HCT116 (cell line): ENCODE data around the gene IL12A. TPM values are rescaled to one million over a fixed set of nuclear protein-coding genes. Genes with fewer than 3 reads are reported as not detected.

Experiments used
- ATAC-seq: fragments of 200-7000 bp; cut with Tn5 transposase; 2 replicates; pipeline ENCODE4 v1.9.1; 2020; ENCODE audit warnings: mild to moderate bottlenecking, moderate library complexity
- BruUV-seq: library from RNA; stranded (reverse); fragments of 400-500 nt; replicated peaks from 2 replicates; lab custom pipeline; 2021; lab: Mats Ljungman, UMichigan
- CTCF ChIA-PET: fragments of 300-600 bp; sonication (Branson Sonifier 250); formaldehyde crosslinking; loops from one replicate; lab custom pipeline; 2021; ENCODE audit warnings: antibody characterized with exemption; lab: Charles Lee
- POLR2A ChIA-PET: fragments of 300-600, 350-600 bp; sonication (Branson Sonifier 250); formaldehyde crosslinking; loops from one replicate; lab custom pipeline; 2021; ENCODE audit warnings: antibody characterized with exemption; lab: Charles Lee
- RAD21 ChIA-PET, 2 experiments: fragments of 300-600 bp; sonication (Branson Sonifier 250); formaldehyde crosslinking; loops; one replicate each; lab custom pipeline; 2023; ENCODE audit warnings: low total read pairs in 2 of 2; ENCODE audit not compliant: uncharacterized antibody in 2 of 2, unreplicated experiment in 2 of 2, low non-redundant PET in 1 of 2; lab: Charles Lee
- DNase-seq: peaks from one replicate; pipeline ENCODE4 v3.0.0-alpha.2; 2010; ENCODE audit warnings: low read depth, low spot score
- H2AFZ ChIP-seq: fragments of 200-600 bp; shearing (Covaris generic), sonication (generic); 2 replicates; pipeline ENCODE4 v1.6.1; 2017; ENCODE audit warnings: low read depth, mixed run types, mixed read lengths, antibody characterized with exemption, low read length; ENCODE audit not compliant: poor library complexity, severe bottlenecking
- H3K27ac ChIP-seq: 2 replicates; pipeline ENCODE4 v1.5.1; 2012; ENCODE audit warnings: low read depth, low read length
- H3K27me3 ChIP-seq: fragments of 200-600 bp; sonication (generic); 2 replicates; pipeline ENCODE4 v1.6.1; 2016; ENCODE audit warnings: mixed run types, low read length, mixed read lengths; ENCODE audit not compliant: insufficient read depth
- H3K36me3 ChIP-seq, 2 experiments: fragments of 200-500 bp in 1 of 2; fragments of 200-600 bp in 1 of 2; sonication (Bioruptor generic) in 1 of 2; sonication (generic) in 1 of 2; 2 replicates each; pipeline versions ENCODE4 v1.5.1 to v1.6.1; 2014 to 2016; ENCODE audit warnings: low read length in 2 of 2, inconsistent platforms in 1 of 2, mixed read lengths in 1 of 2, mixed run types in 1 of 2; ENCODE audit not compliant: insufficient read depth in 2 of 2, control insufficient read depth in 1 of 2
- H3K4me1 ChIP-seq, 2 experiments: fragments of 200-600 bp in 1 of 2; sonication (generic) in 1 of 2; 2 replicates each; pipeline versions ENCODE4 v1.5.1 to v1.6.1; 2012 to 2017; ENCODE audit warnings: low read length in 2 of 2, inconsistent platforms in 1 of 2, mild to moderate bottlenecking in 1 of 2, mixed read lengths in 1 of 2, mixed run types in 1 of 2, moderate library complexity in 1 of 2; ENCODE audit not compliant: insufficient read depth in 2 of 2, control insufficient read depth in 1 of 2
- H3K4me2 ChIP-seq: fragments of 200-600 bp; sonication (generic); 2 replicates; pipeline ENCODE4 v1.6.1; 2017; ENCODE audit warnings: mixed run types, low read length, mixed read lengths
- H3K4me3 ChIP-seq, 2 experiments: fragments of 200-600 bp in 1 of 2; sonication (generic) in 1 of 2; replicated peaks in 1 of 2; 2 replicates each; pipeline ENCODE4 v1.5.1; 2011 to 2016; ENCODE audit warnings: low read length in 2 of 2, control low read depth in 1 of 2, low read depth in 1 of 2, mild to moderate bottlenecking in 1 of 2, mixed read lengths in 1 of 2, mixed run types in 1 of 2
- H3K79me2 ChIP-seq: fragments of 200-600 bp; sonication (generic); 2 replicates; pipeline ENCODE4 v1.6.1; 2017; ENCODE audit warnings: mild to moderate bottlenecking, mixed run types, low read length, moderate library complexity, mixed read lengths; ENCODE audit not compliant: insufficient read depth
- H3K9ac ChIP-seq: fragments of 200-600 bp; sonication (generic); 2 replicates; pipeline ENCODE4 v1.6.1; 2016; ENCODE audit warnings: low read length, mixed read lengths
- H3K9me2 ChIP-seq: fragments of 200-600 bp; sonication (generic), shearing (Covaris generic); 2 replicates; pipeline ENCODE4 v1.6.1; 2017; ENCODE audit warnings: mixed run types, mild to moderate bottlenecking, moderate library complexity; ENCODE audit not compliant: insufficient read depth
- H3K9me3 ChIP-seq, 2 experiments: fragments of 200-500 bp in 1 of 2; fragments of 200-600 bp in 1 of 2; sonication (Bioruptor generic) in 1 of 2; sonication (generic) in 1 of 2; 2 replicates each; pipeline ENCODE4 v1.6.1; 2014 to 2017; ENCODE audit warnings: low read length in 2 of 2, mixed read lengths in 2 of 2, inconsistent platforms in 1 of 2, low read depth in 1 of 2, mild to moderate bottlenecking in 1 of 2, mixed run types in 1 of 2, moderate library complexity in 1 of 2; ENCODE audit not compliant: control insufficient read depth in 1 of 2, insufficient read depth in 1 of 2
- H4K20me1 ChIP-seq: fragments of 200-600 bp; sonication (generic), shearing (Covaris generic); 2 replicates; pipeline ENCODE4 v1.6.1; 2017; ENCODE audit warnings: mixed run types, mild to moderate bottlenecking, moderate library complexity; ENCODE audit not compliant: insufficient read depth
- CTCF ChIP-seq, 3 experiments: fragments of 200-600 bp in 1 of 3; sonication (generic) in 1 of 3; IDR thresholded peaks in 2 of 3; conservative IDR thresholded peaks in 1 of 3; 2 replicates each; pipeline ENCODE4 v1.5.1; 2012 to 2017; ENCODE audit warnings: low read depth in 2 of 3, low read length in 2 of 3, antibody characterized with exemption in 1 of 3, borderline replicate concordance in 1 of 3, control low read depth in 1 of 3, mild to moderate bottlenecking in 1 of 3, mixed read lengths in 1 of 3, mixed run types in 1 of 3, moderate library complexity in 1 of 3; ENCODE audit not compliant: insufficient read depth in 1 of 3
- EGR1 ChIP-seq: IDR thresholded peaks from 2 replicates; pipeline ENCODE4 v1.6.1; 2012; ENCODE audit warnings: low read depth
- ELF1 ChIP-seq: IDR thresholded peaks from 2 replicates; pipeline ENCODE4 v1.6.1; 2012; ENCODE audit warnings: low read depth, borderline replicate concordance
- EZH2 ChIP-seq: fragments of 200-600 bp; sonication (generic); IDR thresholded peaks from 2 replicates; pipeline ENCODE4 v1.6.1; 2017; ENCODE audit warnings: antibody characterized with exemption, mixed run types
- EZH2phosphoT487 ChIP-seq: fragments of 200-600 bp; IDR thresholded peaks from 2 replicates; pipeline ENCODE4 v1.6.1; 2018; ENCODE audit warnings: antibody characterized with exemption, borderline replicate concordance
- FOSL1 ChIP-seq: IDR thresholded peaks from 2 replicates; pipeline ENCODE4 v1.6.1; 2012; ENCODE audit warnings: low read depth
- POLR2A ChIP-seq: IDR thresholded peaks from 2 replicates; pipeline ENCODE4 v1.7.0; 2011; ENCODE audit warnings: borderline replicate concordance; ENCODE audit not compliant: insufficient read depth, insufficient read length; ENCODE audit errors: extremely low read depth
- POLR2AphosphoS5 ChIP-seq: IDR thresholded peaks from 2 replicates; pipeline ENCODE4 v1.6.1; 2011; ENCODE audit warnings: mild to moderate bottlenecking, low read depth, low read length, moderate library complexity
- RAD21 ChIP-seq: IDR thresholded peaks from 2 replicates; pipeline ENCODE4 v1.6.1; 2012; ENCODE audit warnings: low read depth, mild to moderate bottlenecking
- SRF ChIP-seq: IDR thresholded peaks from 2 replicates; pipeline ENCODE4 v1.6.1; 2012; ENCODE audit warnings: low read depth
- ZBTB33 ChIP-seq: IDR thresholded peaks from 2 replicates; pipeline ENCODE4 v1.6.1; 2011; ENCODE audit warnings: mild to moderate bottlenecking, low read length, moderate library complexity; ENCODE audit not compliant: insufficient replicate concordance; ENCODE audit errors: extremely low read depth
- ZFX ChIP-seq: fragments of 450-650 bp; IDR thresholded peaks from 2 replicates; pipeline ENCODE4 v1.6.1; 2017
- ZNF274 ChIP-seq: fragments of 200-500 bp; sonication (Bioruptor generic); IDR thresholded peaks from 2 replicates; pipeline ENCODE4 v1.6.1; 2014; ENCODE audit warnings: mild to moderate bottlenecking, low read depth, low read length, inconsistent platforms
- intact Hi-C: fragments of 100-400 bp; cut with micrococcal nuclease; formaldehyde crosslinking; loops from 2 replicates; pipeline ENCODE4 v1.10.0; 2022
- total RNA-seq: library from RNA; stranded (reverse); gene quantifications from one replicate; pipeline ENCODE4 v1.2.1, GENCODE V29; 2021; ENCODE audit not compliant: unreplicated experiment

IL12A gene
- total RNA-seq, 1 experiment from 2014 or later, result 2.8 TPM

DNA sequence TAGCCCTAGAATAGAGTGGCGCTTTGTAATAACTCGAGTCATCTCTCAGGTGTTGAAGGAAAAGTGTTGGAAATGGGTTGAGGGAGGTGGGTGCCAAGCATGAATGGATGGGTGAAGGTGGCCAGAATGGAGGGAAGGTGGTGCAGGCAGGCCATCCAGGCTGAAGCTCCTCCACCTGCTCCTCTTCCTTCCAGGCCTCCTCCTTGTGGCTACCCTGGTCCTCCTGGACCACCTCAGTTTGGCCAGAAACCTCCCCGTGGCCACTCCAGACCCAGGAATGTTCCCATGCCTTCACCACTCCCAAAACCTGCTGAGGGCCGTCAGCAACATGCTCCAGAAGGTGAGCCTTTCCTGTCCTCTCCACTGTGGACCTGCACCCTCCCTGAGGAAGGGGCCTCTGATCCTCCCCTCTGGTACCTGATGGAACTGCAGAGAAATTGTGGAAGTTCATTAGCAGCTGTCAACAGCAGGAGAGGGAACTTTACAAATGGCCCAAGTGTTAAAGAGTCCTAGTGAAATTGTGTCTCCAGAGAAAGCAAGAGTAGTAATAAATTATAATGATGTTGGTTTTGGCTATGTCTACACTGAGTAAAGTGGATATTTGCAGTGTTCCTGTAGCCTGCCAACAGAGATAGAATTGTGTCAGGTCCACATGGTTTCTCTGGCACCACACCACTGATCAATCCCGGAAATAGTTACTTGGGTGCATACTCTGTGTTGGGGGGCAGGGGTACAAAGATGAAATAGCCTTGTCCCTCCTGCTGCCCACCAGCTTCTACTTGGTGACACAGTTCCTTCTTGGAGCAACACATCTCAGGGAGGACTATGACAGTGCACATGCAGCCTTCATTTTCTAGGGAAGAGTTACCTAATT lies 1.6 kb downstream of the IL12A start:
- intact Hi-C loops, result loop anchor here (5.0 kb wide), 1 partner anchor 108 kb away; no protein-coding TSS in a partner anchor
- no peak overlapping the region for H2AFZ ChIP-seq
- TF ChIP-seq CTCF (IDR thresholded peaks at IDR 0.05 in 2 of 3, conservative IDR thresholded peaks at IDR 0.05 in 1 of 3; ENCODE audit: borderline replicate concordance in 1 of 3, insufficient read depth in 1 of 3, low read depth in 2 of 3, low read length in 2 of 3) (peak in 2 of 3 experiments; percentile 23 to 26; a peak in 1 of 6 replicates), FOSL1 (no peak), ZFX (no peak), ELF1 (no peak)
- H3K9me3 ChIP-seq, result no peaks in the 10 kb centered on the region
- H3K27ac ChIP-seq, result no peak overlapping the region
- H3K9me2 ChIP-seq, result no peaks in the 10 kb centered on the region
- ChIA-PET POLR2A (no interaction called here), RAD21 (no interaction called here), CTCF (interaction anchor here (0.8 to 4.1 kb wide), 4 partner anchors 16 to 161 kb away, joined by 3 to 51 read pairs (median 10); no protein-coding TSS in a partner anchor)
- ATAC-seq (no peak), DNase-seq (no peak)
- no peaks in the 10 kb centered on the region; the same call in 1 of the 2 replicates for H3K79me2 ChIP-seq
- peaks cover 0 to 10% of the 10 kb centered on the region in 2 experiments; a peak in 1 of 4 replicates for H3K36me3 ChIP-seq
- no peaks in the 10 kb centered on the region for H4K20me1 ChIP-seq
- H3K4me2 ChIP-seq, result peak overlapping the region; percentile 88
- H3K27me3 ChIP-seq, result no peaks in the 10 kb centered on the region
- no peak overlapping the region for H3K4me3 ChIP-seq
- no peak overlapping the region for H3K9ac ChIP-seq
- no TSS peak for BruUV-seq
- H3K4me1 ChIP-seq, result peaks cover 4 to 24% of the 10 kb centered on the region in 2 experiments; a peak in 3 of 4 replicates

DNA sequence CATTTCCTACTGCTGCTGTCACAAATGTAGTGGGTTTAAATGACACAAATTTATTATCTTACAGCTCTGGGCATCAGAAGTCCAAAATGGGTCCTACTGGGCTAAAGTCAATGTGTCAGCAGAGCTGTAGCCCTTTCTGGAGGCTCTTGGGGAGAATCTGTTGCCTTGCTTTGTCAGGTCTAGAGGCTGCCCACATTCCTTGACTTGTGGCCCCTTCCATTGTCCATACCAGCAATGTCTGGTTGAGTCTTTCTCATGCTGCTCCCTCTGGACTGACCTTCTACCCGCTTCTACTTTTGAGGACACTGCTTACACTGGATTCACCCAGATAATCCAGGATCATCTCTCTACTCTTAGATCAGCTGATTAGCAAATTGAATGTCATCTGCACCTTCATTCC lies 3.0 kb downstream of the IL12A start:
- no peak overlapping the region for H3K4me2 ChIP-seq
- peaks cover 4 to 24% of the 10 kb centered on the region in 2 experiments; a peak in 3 of 4 replicates for H3K4me1 ChIP-seq
- no peaks in the 10 kb centered on the region; the same call in 1 of the 2 replicates for H3K79me2 ChIP-seq
- ChIA-PET POLR2A (no interaction called here), RAD21 (no interaction called here), CTCF (interaction anchor here (1.0 to 1.6 kb wide), 2 partner anchors 15 to 107 kb away, joined by 3 to 5 read pairs; no protein-coding TSS in a partner anchor)
- H3K9me3 ChIP-seq, result no peaks in the 10 kb centered on the region
- no peak overlapping the region for H3K27ac ChIP-seq
- H3K27me3 ChIP-seq, result no peaks in the 10 kb centered on the region
- no TSS peak for BruUV-seq
- H3K9ac ChIP-seq, result no peak overlapping the region
- H3K4me3 ChIP-seq, result no peak overlapping the region
- H3K9me2 ChIP-seq, result no peaks in the 10 kb centered on the region
- intact Hi-C loops, result no loop called here
- ATAC-seq (no peak), DNase-seq (no peak)
- H3K36me3 ChIP-seq, result peaks cover 0 to 12% of the 10 kb centered on the region in 2 experiments; a peak in 1 of 4 replicates
- no peaks in the 10 kb centered on the region for H4K20me1 ChIP-seq
- no peak overlapping the region for H2AFZ ChIP-seq
- TF ChIP-seq SRF, result no peak
- TF ChIP-seq POLR2AphosphoS5, result no peak
- TF ChIP-seq ZBTB33, result no peak
- no peak for TF ChIP-seq EZH2
- no peak for TF ChIP-seq RAD21
- TF ChIP-seq EZH2phosphoT487, result no peak
- TF ChIP-seq ZNF274, result no peak
- TF ChIP-seq EGR1, result no peak
- no peak for TF ChIP-seq POLR2A
